Stimulated activated CD4-positive, alpha-beta T cell treated with anti-CD3 and anti-CD28 coated beads, TNF-alpha, amount 100 ng/mL, for 48 hours (primary cell): ENCODE results near the gene NTMT1.

Experiments used
- DNase-seq, 3 donors: peaks; one replicate each; pipeline ENCODE4 v3.0.0-alpha.2; 2020; ENCODE audit warnings: low read depth in 3 of 3

The NTMT1 gene

GRCh38 chr9:129637102-129637501 lies 11.1 kb downstream of the NTMT1 start:
- DNase-seq, result no peak

- no peak for DNase-seq
These were observed 11.9 kb downstream of the NTMT1 start for GRCh38 chr9:129637673-129638439.

DNA sequence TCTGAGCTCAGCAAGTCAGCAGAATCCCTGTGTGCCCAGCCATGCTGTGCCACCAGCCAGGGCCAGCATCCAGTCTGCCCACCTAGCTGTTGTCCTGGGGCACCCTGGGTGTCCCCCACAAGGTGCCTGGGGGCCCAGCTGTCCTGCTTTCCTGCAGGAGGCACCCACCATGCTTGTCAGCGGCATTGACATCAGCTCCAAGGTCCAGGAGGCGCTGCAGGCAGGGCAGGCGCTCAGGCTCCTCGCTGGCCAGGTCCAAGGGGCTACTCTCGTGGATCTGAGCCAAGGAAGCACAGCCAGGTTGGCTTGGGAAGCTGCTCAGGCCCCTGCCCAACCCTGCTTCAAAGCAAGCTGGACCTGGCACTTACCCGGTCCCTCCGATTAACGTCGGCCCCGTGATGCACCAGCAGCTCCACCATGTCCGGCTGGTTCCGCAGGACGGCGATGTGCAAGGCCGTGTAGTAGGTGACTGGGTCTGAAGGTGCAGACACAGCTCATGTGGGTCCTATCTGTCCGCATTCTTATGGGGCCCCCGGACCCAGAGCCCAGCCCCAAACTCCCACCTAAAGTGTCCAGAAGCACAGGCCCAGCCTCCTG lies 13.2 kb downstream of the NTMT1 start:
- DNase-seq, result no peak

DNA sequence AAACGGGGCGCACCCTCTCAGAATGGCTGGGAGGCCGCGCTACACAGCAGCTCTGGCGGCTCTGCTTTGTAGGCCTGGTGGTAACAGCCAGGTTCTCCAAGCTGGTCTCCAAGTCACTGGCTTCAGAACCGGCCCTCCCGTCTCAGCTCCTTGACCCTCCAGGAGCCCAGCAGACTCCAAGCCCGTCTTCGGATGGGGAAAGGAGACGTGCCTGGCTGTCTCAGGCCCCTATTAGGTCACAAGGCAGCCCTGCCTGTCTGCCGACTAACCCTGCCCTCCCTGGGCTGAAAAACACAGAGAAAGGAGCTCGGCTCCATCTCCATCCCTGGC lies 13.8 kb downstream of the NTMT1 start:
- no peak for DNase-seq

- no peak for DNase-seq
These were observed 14.3 kb downstream of the NTMT1 start for GRCh38 chr9:129640086-129640870.

- no peak for DNase-seq
These were observed 15.1 kb downstream of the NTMT1 start for GRCh38 chr9:129640871-129641749.

GRCh38 chr9:129641750-129642585 lies 16.0 kb downstream of the NTMT1 start, which contains the start of gene ASB6:
Gene ASB6, minus strand, starts transcription at chr9:129642151. Its CDS starts 152 bp downstream, at chr9:129641999.
- DNase-seq, result peak; percentile 91 to 98 (median 95)

- DNase-seq, result no peak
These were observed 17.7 kb downstream of the NTMT1 start for GRCh38 chr9:129643706-129644105.

GRCh38 chr9:129644365-129644764 lies 18.4 kb downstream of the NTMT1 start:
- no peak for DNase-seq

DNA sequence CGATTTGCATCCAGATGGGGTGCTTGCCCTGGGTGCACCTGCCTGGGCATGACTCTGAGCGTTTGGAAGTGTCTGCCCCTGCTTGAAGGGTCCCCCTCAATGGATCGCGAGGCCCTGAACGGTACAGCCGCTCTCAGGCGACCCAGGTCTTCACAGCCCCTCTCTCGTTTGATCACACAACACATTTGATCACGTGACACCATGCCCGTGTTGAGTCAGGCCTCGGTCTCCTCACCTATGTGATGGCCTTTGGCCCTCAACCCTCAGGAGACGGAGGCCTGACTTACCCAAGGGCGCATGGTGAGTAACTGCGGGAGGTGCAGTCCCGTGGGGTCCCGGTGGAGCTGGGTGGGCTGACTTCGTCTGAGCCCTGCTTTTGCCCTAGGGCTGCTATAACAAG lies 18.9 kb downstream of the NTMT1 start:
- DNase-seq, result no peak

- DNase-seq, result no peak
These were observed 20.3 kb downstream of the NTMT1 start for GRCh38 chr9:129646252-129646651.

GRCh38 chr9:129646654-129647053 lies 20.7 kb downstream of the NTMT1 start:
- no peak for DNase-seq

DNA sequence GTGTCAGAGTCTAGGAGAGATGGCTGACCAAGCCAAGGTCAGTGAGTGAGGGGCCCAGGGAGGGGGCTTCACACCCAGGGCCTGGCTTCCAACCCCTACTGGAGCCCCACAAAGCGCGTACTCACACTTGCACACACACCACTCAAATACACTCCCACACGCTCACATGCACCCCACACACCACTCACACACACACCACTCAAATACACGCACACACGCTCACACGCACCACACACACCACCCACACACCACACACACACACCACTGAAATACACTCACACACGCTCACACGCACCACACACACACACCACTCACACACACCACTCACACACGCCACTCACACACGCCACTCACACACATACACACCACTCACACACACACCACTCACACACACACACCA lies 21.7 kb downstream of the NTMT1 start:
- DNase-seq, result no peak

GRCh38 chr9:129648092-129648763 lies 22.3 kb downstream of the NTMT1 start:
- DNase-seq, result no peak

- DNase-seq, result no peak
These were observed 22.8 kb downstream of the NTMT1 start for GRCh38 chr9:129648764-129649115.

DNA sequence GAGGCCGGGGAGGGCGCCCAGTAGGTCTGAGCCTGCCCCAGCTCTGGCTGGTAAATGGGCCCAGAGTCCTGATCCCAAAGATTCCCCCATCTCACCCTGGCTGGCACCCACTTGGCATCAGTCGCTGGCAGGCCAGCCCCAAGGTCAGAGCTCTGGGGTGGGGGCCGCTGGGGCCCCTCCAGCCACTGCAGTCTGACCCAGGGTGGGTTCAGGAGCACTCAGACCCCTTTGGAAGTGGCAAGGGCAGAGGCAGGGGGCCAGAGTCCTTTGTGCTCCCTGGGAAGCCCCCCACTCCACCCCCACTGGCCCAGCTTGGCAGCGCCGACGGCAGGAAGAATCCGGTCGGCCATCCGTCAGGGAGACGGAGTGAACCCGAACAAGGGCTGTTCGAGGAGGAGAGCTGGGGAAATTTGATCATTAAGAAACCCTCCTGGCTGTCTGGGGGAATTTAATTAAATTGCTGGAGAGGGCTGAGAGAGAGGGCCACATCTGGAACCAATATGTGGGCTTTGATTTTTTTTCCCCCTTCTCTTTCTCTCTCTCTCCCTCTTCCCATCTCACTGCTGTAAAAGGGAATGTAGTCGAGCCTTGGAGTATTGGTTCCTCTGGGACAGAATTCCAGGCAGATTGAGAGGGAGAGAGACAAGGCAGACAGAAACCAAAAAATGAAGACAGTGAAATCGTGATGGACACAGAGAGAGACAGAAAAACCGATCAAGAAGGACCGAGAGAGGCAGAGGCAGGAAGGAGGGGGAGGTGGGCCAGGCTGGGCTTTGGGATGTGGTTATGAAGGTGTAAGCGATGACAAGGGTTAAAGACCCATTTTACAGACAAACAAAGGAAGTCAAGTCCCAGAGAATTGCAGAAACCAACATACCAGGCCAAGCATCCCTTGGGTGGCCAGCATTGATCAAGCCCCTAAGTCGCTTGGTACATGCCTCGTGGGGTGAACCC lies 24.0 kb downstream of the NTMT1 start:
- DNase-seq, result no peak

DNA sequence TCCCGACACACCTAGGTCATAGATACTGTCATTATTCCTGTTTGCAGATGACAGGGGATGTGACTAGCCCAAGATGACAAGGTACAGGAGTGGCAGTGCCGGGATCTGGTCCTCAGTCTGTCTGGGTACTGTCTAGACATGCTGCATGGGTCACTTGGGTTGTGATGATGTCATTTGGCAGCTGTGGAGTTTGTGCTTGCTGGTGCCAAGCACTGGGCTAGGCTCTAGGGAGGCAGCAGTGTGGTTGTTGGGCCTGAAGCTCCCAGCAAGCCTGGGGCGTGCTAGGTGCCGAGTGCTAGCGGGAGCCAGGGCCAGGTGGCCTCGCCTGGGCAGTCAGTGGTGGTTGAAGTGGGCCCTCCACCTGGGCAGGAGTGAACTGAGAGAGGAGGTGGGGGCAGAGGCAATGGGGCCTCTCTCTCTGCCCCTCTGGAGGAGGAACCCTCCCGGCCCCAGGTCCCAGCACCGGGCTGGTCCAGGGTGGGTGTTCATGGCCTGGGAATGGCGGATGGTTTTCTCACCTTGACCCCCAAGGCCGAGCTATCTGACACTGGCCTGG lies 24.8 kb downstream of the NTMT1 start:
- no peak for DNase-seq

GRCh38 chr9:129653823-129654553 lies 28.0 kb downstream of the NTMT1 start:
- DNase-seq, result no peak
